NOMO-1 treated with DMSO at 0.1 percent for 48 hours (cell line): ENCODE results near the gene SEC11C.
"Not testable (repeated sequence)": the region's sequence is repeated elsewhere in the genome, so short reads cannot be mapped to it uniquely, and the experiment has no call there.

Source experiments
- DNase-seq: peaks from one replicate; lab custom pipeline; 2025; ENCODE audit not compliant: unreplicated experiment; lab: John Stamatoyannopoulos, UW

SEC11C gene

GRCh38 chr18:59139615-59140301, at the start of gene SEC11C:
TSS of gene SEC11C (plus strand) at chr18:59139884. CDS start at chr18:59139949, 65 bp downstream.
- DNase-seq = peak; percentile 96

DNA sequence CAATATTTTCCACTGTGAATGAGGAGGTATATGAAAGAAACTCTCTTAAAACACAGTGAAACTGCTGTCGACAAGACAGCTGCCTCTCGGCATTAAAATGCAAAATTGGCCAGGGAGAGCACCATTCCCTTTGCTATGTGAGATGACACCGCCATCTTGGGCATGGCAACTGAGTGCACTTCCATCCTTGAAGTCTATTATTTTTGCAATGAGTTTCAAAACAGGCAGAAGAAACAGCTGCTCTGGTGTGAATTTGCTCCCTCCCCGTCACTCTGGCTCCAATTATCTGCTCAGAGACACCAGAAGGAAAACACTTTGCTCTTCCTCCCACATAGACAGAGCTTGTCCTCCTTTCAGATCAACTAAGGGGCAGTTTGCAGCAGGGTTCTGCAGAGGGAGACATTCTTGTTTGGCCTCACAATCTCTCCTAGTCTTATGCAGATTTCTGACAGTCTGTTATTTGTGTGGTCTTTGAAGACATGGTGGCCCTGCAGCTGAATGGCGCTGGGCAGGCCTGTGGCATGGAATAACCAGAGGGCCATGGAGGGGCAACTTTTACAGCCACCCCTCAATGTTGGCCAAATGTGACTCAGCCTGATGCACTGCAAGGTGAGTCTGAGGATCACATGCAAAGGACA, 48.6 kb upstream of the SEC11C start:
- DNase-seq = no peak

GRCh38 chr18:59093668-59094067, 46.0 kb upstream of the SEC11C start:
- DNase-seq = no peak

DNA sequence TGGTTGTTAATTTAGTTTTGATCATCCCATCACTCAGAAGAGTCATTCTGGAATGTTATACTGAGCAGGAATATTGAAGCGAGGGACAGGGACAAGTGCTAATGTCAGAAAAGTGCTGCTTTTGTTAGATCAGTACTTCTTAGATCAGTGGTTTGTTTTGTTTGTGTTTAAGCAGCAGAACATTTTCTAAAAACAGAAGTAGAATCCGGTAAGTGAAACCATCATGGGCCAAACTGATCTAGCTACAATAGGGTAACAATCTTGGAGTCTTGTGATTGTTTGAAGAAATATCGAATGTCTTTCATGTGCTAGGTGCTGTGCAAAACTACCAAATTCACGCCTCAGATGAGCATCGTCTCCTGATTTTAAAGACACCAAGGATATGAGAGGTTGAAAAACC, 45.1 kb upstream of the SEC11C start:
- no peak for DNase-seq

DNA sequence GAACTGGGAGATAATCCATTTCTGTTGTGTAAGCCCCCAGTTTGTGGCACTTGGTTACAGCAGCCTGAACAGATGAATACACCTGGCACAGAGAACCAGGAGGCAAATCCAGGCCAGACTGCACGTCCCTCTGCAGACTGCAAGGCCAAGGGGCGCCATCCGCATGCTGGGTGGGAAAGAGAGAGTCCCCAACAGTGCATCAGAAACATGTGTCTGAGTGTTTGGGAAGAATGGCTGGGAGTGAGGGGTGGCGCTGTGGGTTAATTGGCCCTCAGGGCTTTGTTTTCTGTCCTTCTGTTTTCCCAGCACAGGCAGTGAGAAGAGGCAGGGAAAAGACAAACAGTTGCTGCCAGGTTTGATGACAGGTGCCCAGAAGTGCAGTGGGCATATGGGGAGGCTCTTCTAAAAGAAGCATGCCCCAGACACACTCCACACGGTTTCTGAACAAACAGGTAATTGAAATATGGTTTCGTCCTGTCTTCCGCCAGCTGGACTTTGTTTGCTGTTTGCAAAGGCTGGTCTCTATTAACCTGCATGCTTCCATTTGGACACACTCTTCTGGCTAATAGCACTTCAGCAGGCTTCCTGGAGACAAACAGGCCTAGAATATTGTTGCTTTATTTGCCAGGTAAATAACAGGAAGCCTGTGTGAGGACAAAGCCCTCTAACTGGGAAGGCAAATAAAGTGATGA, 43.4 kb upstream of the SEC11C start:
- no peak for DNase-seq

DNA sequence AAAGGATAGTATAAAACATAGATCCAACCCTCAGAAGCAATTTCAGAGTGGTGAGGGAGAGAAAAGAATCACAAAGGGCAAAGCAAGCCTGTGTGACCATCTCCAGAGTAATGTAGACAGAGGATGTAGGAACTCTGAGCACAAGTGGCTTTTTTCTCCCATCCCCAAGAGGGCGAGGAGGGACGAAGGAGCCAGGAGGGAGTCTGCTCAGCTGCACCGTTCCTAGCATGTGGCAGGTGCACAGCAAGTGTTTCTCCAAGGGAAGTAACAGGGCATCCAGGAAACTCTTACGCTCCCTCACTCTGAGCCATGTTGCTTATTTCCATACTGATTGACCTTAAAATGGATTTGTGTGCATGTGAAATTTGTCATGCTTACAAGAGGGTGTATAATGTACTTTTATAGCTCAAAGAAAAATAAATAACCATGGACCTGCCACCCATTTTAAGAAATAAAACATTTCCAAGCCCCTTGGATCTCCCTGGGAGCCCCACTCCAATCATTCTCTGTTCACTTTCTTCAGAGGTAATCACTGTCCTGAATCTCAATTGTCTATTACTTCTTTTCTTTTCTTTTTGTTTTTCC, 37.8 kb upstream of the SEC11C start:
- no peak for DNase-seq

- no peak for DNase-seq
Observed at GRCh38 chr18:59109375-59109774, 30.3 kb upstream of the SEC11C start.

DNA sequence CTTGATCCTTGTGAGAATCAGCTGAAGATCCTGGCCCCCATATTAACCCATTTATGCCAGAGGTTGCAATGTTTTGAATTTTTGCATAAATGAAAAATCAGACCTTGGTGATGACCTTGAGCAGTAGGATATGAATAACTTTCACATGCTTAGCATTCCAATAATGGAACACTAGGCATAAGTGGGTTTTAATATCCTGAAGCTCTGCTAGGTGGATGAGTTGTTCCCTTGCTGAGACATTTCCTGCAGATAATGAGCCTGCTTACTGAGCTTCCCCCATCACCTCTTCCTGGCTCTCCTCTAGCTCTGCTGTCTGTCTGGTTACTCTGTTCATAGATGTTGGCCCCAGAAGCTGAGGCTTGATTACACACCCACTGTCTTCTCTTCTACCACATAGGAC, 25.5 kb upstream of the SEC11C start:
- no peak for DNase-seq

- no peak for DNase-seq
Observed at GRCh38 chr18:59123588-59124369, 15.9 kb upstream of the SEC11C start.

- DNase-seq = no peak
Observed at GRCh38 chr18:59124370-59124704, 15.3 kb upstream of the SEC11C start.

- no peak for DNase-seq
Observed at GRCh38 chr18:59127047-59127446, 12.6 kb upstream of the SEC11C start.

- no peak for DNase-seq
Observed at GRCh38 chr18:59129951-59130703, 9.6 kb upstream of the SEC11C start.

- DNase-seq = no peak
Observed at GRCh38 chr18:59132810-59133465, 6.7 kb upstream of the SEC11C start.

DNA sequence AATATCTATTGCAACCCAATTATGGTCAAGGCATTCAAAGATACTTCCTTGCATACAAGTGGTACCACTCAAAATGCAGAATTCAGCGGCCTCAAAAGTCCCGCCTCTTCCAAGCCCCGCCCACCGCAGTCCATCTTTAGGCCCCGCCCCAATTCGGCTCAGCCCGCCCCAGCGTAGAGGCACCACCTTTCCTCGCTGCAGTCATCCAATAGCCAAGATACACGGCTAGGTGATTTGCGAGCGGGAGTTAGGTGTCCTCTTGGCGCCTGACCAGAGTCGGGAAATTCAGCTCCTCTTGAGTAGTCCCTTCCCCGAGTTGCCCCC, 431 bp upstream of the SEC11C start:
- DNase-seq = peak; percentile 95

GRCh38 chr18:59140302-59140885, 710 bp downstream of the SEC11C start:
- peak; percentile 11 for DNase-seq

DNA sequence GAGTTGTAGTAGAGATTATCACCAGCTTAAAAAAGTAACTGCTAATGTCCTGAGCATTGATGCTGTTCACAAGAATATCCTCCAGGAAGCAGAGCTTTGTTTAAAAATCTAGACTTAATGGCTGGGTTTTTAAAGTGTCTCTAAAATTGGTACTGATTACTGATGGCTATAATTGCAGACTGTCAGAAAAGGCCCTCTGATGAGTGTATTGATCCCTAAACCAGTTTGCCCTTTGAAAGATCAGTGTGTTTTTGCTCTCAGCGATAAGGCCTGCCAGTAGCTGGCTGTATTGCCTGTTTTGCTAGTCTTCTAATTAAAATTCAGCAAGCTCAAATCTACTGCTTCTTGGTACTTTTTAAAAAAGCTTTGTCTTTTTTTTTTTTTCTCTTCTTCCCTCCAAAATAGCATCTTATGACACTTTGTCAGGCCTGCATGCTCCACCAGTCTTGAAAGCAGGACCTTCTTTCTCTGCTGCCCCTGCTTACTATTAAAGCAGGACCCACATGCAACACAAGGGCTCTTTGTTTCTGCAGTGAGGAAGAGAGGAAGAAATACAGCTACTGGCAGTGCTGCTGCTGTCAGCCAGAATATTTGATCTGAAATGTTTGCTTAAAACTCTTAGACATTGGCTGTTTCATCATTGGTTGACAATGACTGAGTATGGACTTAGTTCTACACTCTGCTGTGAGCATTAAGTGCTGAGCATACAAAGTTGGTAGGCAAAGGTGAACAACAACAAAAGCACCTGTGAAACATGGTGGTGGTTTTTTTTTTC, 1.8 kb downstream of the SEC11C start:
- DNase-seq = no peak

DNA sequence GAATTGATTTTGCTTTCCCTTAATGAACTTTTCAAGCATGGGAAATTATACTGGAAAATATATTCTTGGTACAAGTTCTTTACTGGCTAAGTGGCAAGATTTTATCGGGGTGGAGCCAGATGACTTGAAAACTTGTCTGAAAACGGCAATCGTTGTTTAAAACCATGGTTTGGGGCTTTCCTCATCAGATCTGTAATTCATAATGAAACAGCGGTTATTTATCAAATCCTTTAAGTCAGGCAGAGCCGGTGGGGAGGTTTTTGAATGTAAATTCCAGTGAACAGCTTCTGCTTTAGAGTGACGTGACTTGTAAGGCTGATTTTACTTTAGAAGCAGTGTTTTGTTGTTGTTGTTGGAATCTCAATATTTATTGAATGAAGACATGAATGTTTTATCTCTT, 2.6 kb downstream of the SEC11C start:
- no peak for DNase-seq

DNA sequence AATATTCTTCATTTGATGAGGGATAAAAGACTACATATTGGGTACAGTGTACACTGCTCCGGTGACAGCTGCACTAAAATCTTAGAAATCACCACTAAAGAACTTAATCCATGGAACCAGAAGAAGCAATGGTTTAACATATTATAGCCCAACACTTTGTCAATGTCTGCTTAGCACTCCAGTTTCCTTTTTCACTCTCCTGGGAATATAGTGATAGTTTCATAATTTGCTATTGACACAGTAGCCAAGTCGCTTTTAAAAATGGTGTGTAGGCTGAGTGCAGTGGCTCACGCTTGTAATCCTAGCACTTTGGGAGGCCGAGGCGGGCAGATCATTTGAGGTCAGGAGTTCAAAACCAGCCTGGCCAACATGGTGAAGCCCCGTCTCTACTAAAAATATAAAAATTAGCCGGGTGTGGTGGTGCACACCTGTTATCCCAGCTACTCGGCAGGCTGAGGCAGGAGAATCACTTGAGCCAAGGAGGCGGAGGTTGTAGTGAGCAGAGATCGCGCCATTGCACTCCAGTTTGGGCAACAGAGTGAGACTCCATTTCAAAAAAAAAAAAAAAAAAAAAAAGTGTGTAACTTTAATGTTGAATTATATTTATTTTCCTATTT, 3.2 kb downstream of the SEC11C start:
- not testable (repeated sequence) for DNase-seq

- no peak for DNase-seq
Observed at GRCh38 chr18:59143441-59143840, 3.8 kb downstream of the SEC11C start.
